ENCODE measurements around the gene OSTN. TPM values are rescaled to one million over a fixed set of nuclear protein-coding genes. Genes with fewer than 3 reads are reported as not detected.
"Not testable (repeated sequence)": the region's sequence is repeated elsewhere in the genome, so short reads cannot be mapped to it uniquely, and the experiment has no call there.

Gene OSTN
- total RNA-seq, 1 donor from 2014 or later: not detected

DNA sequence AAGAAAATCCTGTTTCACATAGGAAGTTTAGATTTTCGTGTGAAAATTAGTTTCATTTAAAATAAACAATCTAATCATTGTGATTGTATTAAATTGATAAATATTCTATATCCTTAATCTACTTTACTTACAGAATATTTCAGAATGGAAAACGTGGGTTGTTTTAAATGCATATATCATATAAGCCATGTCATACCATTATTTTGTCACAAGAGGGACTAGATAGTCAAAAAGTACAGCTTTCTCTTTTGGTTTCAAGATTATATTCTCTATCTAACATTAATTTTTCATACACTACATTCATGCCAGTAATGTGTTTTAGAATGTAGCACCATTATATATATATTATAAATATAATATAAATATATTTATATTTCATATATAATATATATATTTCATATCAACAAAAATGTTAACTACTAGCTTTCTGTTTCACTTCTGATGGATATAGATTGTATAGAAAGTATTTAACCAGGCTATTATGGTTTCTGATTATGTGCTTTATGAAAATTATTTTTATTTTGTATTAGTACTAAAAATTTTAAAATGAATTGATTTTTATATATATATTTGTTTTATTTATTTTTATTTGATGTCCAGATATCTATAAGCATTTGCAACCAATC lies 45.3 kb downstream of the OSTN start:
- Histone ChIP-seq H3K27ac (no peak overlapping the region), H3K4me1 (no peaks in the 10 kb centered on the region), H3K4me3 (no peak overlapping the region), H3K27me3 (no peaks in the 10 kb centered on the region), H3K9me3 (no peaks in the 10 kb centered on the region), H3K36me3 (no peaks in the 10 kb centered on the region)
- DNase-seq: no peak
- TF ChIP-seq, protein P1, sequence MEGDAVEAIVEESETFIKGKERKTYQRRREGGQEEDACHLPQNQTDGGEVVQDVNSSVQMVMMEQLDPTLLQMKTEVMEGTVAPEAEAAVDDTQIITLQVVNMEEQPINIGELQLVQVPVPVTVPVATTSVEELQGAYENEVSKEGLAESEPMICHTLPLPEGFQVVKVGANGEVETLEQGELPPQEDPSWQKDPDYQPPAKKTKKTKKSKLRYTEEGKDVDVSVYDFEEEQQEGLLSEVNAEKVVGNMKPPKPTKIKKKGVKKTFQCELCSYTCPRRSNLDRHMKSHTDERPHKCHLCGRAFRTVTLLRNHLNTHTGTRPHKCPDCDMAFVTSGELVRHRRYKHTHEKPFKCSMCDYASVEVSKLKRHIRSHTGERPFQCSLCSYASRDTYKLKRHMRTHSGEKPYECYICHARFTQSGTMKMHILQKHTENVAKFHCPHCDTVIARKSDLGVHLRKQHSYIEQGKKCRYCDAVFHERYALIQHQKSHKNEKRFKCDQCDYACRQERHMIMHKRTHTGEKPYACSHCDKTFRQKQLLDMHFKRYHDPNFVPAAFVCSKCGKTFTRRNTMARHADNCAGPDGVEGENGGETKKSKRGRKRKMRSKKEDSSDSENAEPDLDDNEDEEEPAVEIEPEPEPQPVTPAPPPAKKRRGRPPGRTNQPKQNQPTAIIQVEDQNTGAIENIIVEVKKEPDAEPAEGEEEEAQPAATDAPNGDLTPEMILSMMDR (IDR thresholded peaks at IDR 0.05): peak; percentile 58
- no peak for ATAC-seq
- intact Hi-C loops (cut with DNase I): no loop called here

DNA sequence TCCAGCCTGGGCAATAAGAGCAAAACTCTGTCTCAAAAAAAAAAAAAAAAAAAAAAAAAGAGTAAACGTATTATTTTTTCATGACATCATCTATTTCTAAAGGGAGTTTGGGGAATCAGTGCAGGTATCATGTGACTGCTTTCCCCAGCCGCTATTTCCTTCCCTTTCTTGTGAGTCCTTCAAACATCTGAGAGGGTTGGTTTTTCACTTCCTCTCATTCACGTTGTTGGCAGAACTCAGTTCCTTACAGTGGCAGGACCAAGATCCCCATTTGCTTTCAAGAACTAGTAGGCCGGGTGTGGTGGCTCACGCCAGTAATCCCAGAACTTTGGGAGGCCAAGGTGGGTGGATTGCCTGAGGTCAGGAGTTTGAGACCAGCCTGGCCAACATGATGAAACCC lies 47.0 kb downstream of the OSTN start:
- not testable (repeated sequence) for H3K27ac ChIP-seq

DNA sequence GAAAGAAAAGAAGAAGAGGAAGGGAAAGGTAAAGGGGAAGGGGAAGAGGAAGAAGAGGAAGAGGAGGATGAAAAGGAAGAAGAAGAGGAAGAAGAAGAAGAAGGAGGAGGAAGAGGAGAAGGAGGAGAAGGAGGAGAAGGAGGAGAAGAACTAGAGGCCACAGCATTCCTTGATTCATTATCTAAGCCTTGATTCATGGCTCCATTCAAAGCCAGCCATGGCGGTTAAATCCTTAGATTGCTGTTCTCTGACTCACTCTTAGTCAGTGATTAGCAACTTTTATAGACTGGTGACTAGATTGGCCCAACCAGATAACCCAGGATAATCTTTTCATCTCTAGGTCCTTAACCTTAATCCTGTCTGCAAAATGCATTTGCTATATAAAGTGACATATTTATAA lies 47.6 kb downstream of the OSTN start:
- Histone ChIP-seq H3K27ac (no peak overlapping the region), H3K4me1 (no peaks in the 10 kb centered on the region), H3K4me3 (no peak overlapping the region), H3K27me3 (no peaks in the 10 kb centered on the region), H3K36me3 (no peaks in the 10 kb centered on the region), H3K9me3 (no peaks in the 10 kb centered on the region)
- DNase-seq: no peak
- TF ChIP-seq, protein P1 (IDR thresholded peaks at IDR 0.05): no peak
- no peak for ATAC-seq
- intact Hi-C loops (cut with DNase I): no loop called here

More for the DNA sequence above, 47.0 kb downstream of the OSTN start:
- H3K36me3 ChIP-seq; H3K9me3 ChIP-seq; H3K4me3 ChIP-seq; DNase-seq; H3K4me1 ChIP-seq; intact Hi-C loops (cut with DNase I); H3K27me3 ChIP-seq: not testable (repeated sequence)
- peak; percentile 95 for ATAC-seq

DNA sequence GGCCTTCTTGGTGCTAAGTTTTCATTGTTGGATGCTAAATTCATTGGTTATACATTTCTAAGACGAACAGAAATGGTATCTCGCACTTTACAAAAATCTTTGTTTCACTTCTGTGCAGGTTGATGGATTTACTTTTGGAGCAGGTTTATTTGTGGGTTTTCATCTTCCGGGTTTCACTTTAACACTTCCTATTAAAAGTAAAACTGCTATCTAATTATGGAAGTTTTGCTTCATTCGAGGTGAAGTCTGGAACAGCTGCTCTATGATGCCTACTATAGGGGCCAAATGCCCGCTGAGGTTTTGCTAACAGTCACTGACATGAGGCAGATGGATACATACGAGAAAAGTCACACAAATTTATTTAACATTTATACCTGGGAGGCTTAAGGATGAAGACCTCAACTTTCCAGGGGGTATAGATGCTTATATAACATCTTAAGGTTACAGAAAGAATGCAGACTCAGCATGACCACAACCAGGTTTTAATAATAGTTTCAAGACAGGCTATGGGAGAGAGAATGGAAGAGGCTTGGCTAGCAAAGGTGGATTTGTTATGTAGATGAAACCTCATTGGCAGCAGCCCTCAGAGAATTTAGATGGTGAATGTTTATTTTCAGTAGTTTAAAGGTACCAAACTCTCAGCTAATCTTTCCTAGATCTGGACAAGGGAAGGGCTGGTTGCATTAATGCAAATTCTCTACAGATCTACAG lies 54.2 kb downstream of the OSTN start:
- H3K27ac ChIP-seq: no peak overlapping the region
- no peaks in the 10 kb centered on the region for H3K27me3 ChIP-seq
- H3K4me3 ChIP-seq: no peak overlapping the region
- no peak for ATAC-seq
- no peaks in the 10 kb centered on the region for H3K36me3 ChIP-seq
- H3K9me3 ChIP-seq: no peaks in the 10 kb centered on the region
- TF ChIP-seq, protein P1 (IDR thresholded peaks at IDR 0.05): no peak
- no peak for DNase-seq
- no peaks in the 10 kb centered on the region for H3K4me1 ChIP-seq
- intact Hi-C loops (cut with DNase I): no loop called here

DNA sequence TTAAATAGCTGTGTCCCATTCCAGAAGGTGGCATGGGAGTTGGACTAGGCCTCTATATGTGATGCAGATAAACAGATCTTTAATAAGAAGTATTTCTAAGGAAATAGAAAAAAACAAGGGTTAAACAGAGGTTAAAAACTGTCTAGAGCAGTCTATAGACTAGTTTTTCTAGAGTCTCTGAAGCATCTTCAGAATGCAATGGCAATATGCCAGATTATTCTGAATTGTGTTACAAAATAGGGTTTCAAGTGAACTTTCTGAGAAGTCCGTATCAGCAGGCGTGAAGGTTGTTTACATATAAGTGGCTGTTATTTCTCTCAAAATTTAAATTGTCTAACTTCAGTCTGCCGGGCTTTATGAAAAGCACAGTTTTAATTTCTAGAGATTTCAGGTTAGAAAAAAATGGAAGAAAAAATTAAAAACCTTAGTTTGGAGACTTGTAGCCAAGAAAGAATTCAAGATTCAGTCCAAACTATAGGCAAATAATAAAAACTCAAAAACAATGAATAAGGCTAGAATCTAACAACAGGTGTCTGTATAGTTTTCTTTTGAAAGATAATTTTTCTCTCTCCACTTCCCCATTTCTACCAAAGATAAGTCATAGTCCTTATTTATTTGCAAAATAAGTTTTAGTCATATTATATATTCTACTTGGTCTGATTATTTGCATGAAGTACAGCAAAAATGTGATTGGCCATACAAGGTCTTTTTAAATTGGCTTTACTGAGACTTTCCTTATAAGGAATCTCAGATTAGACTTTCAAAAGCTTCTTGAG lies 55.2 kb downstream of the OSTN start:
- ATAC-seq (no peak), DNase-seq (no peak)
- Histone ChIP-seq H3K27me3 (no peaks in the 10 kb centered on the region), H3K36me3 (no peaks in the 10 kb centered on the region), H3K9me3 (no peaks in the 10 kb centered on the region), H3K27ac (no peak overlapping the region), H3K4me3 (no peak overlapping the region), H3K4me1 (no peaks in the 10 kb centered on the region)
- intact Hi-C loops (cut with DNase I): no loop called here
- TF ChIP-seq, protein P1 (IDR thresholded peaks at IDR 0.05): no peak

DNA sequence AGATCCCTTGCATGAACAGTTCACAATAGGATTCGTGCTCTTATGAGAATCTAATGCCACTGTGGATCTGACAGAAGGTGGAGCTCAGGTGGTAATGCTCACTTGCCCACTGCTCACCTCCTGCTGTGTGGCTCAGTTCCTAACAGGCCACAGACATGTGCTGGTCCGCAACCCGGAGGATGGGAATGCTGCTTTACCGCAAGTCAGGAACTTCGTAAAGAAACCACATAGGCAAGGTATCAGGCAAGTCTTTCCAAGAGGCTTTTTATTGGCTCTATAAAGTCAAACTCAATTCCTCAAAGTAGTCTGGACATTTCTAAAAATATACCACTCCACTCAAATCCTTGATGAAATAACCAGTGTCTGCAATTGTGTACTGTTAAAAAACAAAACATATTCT lies 56.1 kb downstream of the OSTN start:
- Histone ChIP-seq H3K36me3 (no peaks in the 10 kb centered on the region), H3K9me3 (no peaks in the 10 kb centered on the region), H3K4me3 (no peak overlapping the region), H3K4me1 (no peaks in the 10 kb centered on the region), H3K27me3 (no peaks in the 10 kb centered on the region), H3K27ac (no peak overlapping the region)
- ATAC-seq (no peak), DNase-seq (no peak)
- intact Hi-C loops (cut with DNase I): no loop called here
- TF ChIP-seq, protein P1 (IDR thresholded peaks at IDR 0.05): no peak

All from upper lobe of right lung (tissue), 1 donor.